ENCODE measurements around the gene RTL10.

GRCh38 chr22:19865141-19865829 is 10.6 kb upstream of the RTL10 start:
- no peak for TF ChIP-seq POLR2A (IDR thresholded peaks at IDR 0.05; ENCODE audit: extremely low read depth, insufficient read length)
- TF ChIP-seq, protein P1, sequence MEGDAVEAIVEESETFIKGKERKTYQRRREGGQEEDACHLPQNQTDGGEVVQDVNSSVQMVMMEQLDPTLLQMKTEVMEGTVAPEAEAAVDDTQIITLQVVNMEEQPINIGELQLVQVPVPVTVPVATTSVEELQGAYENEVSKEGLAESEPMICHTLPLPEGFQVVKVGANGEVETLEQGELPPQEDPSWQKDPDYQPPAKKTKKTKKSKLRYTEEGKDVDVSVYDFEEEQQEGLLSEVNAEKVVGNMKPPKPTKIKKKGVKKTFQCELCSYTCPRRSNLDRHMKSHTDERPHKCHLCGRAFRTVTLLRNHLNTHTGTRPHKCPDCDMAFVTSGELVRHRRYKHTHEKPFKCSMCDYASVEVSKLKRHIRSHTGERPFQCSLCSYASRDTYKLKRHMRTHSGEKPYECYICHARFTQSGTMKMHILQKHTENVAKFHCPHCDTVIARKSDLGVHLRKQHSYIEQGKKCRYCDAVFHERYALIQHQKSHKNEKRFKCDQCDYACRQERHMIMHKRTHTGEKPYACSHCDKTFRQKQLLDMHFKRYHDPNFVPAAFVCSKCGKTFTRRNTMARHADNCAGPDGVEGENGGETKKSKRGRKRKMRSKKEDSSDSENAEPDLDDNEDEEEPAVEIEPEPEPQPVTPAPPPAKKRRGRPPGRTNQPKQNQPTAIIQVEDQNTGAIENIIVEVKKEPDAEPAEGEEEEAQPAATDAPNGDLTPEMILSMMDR (IDR thresholded peaks at IDR 0.05; ENCODE audit: low read depth, low read length): no peak
- TF ChIP-seq, protein P2, sequence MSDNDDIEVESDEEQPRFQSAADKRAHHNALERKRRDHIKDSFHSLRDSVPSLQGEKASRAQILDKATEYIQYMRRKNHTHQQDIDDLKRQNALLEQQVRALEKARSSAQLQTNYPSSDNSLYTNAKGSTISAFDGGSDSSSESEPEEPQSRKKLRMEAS (IDR thresholded peaks at IDR 0.05; ENCODE audit: low read depth, low read length): no peak

Data from NB4 (cell line).